Measurements from ENCODE around the gene AGMAT. TPM values are rescaled to one million over a fixed set of nuclear protein-coding genes. Genes with fewer than 3 reads are reported as not detected.

The AGMAT gene
- total and polyA plus RNA-seq, 9 of the 15 experiments (the other 6 are each of a cell fraction or from before 2014, with no cell fraction given): not detected

DNA sequence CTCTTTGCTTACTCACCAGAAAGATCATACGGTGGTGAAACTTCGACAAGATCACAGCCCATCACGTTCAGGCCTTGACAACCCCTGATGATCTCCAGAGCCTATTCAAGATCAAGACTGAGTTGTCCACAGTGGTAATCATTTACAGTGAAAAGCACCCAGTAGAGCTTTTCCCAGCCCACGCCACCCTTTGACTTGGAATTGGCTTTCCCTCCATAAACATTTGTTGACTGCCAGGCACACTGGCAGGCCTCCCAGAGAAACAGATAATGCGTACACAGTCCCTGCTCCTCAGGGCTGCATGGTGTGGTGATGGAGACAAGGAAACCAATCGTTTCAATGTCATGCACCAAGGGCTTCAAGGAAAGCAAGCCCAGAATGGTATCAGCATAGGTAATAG, 10.1 kb downstream of the AGMAT start (continued):
- TF ChIP-seq, protein P1, sequence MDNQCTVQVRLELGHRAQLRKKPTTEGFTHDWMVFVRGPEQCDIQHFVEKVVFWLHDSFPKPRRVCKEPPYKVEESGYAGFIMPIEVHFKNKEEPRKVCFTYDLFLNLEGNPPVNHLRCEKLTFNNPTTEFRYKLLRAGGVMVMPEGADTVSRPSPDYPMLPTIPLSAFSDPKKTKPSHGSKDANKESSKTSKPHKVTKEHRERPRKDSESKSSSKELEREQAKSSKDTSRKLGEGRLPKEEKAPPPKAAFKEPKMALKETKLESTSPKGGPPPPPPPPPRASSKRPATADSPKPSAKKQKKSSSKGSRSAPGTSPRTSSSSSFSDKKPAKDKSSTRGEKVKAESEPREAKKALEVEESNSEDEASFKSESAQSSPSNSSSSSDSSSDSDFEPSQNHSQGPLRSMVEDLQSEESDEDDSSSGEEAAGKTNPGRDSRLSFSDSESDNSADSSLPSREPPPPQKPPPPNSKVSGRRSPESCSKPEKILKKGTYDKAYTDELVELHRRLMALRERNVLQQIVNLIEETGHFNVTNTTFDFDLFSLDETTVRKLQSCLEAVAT (IDR thresholded peaks at IDR 0.05): no peak
- TF ChIP-seq MCM3 (IDR thresholded peaks at IDR 0.05): no peak
- TF ChIP-seq, protein P2, sequence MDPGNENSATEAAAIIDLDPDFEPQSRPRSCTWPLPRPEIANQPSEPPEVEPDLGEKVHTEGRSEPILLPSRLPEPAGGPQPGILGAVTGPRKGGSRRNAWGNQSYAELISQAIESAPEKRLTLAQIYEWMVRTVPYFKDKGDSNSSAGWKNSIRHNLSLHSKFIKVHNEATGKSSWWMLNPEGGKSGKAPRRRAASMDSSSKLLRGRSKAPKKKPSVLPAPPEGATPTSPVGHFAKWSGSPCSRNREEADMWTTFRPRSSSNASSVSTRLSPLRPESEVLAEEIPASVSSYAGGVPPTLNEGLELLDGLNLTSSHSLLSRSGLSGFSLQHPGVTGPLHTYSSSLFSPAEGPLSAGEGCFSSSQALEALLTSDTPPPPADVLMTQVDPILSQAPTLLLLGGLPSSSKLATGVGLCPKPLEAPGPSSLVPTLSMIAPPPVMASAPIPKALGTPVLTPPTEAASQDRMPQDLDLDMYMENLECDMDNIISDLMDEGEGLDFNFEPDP (CRISPR knock-in tag; IDR thresholded peaks at IDR 0.05): no peak
- TF ChIP-seq RBM25 (IDR thresholded peaks at IDR 0.05; ENCODE audit: low read depth, low read length, severe bottlenecking): no peak
- TF ChIP-seq DIDO1 (tag; IDR thresholded peaks at IDR 0.05; ENCODE audit: low read depth): no peak
- no peak for TF ChIP-seq SAFB (IDR thresholded peaks at IDR 0.05; ENCODE audit: borderline replicate concordance, low read depth, low read length)
- TF ChIP-seq, protein P3, sequence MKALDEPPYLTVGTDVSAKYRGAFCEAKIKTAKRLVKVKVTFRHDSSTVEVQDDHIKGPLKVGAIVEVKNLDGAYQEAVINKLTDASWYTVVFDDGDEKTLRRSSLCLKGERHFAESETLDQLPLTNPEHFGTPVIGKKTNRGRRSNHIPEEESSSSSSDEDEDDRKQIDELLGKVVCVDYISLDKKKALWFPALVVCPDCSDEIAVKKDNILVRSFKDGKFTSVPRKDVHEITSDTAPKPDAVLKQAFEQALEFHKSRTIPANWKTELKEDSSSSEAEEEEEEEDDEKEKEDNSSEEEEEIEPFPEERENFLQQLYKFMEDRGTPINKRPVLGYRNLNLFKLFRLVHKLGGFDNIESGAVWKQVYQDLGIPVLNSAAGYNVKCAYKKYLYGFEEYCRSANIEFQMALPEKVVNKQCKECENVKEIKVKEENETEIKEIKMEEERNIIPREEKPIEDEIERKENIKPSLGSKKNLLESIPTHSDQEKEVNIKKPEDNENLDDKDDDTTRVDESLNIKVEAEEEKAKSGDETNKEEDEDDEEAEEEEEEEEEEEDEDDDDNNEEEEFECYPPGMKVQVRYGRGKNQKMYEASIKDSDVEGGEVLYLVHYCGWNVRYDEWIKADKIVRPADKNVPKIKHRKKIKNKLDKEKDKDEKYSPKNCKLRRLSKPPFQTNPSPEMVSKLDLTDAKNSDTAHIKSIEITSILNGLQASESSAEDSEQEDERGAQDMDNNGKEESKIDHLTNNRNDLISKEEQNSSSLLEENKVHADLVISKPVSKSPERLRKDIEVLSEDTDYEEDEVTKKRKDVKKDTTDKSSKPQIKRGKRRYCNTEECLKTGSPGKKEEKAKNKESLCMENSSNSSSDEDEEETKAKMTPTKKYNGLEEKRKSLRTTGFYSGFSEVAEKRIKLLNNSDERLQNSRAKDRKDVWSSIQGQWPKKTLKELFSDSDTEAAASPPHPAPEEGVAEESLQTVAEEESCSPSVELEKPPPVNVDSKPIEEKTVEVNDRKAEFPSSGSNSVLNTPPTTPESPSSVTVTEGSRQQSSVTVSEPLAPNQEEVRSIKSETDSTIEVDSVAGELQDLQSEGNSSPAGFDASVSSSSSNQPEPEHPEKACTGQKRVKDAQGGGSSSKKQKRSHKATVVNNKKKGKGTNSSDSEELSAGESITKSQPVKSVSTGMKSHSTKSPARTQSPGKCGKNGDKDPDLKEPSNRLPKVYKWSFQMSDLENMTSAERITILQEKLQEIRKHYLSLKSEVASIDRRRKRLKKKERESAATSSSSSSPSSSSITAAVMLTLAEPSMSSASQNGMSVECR (CRISPR knock-in tag; IDR thresholded peaks at IDR 0.05): no peak
- no peak for TF ChIP-seq ZNF780A (CRISPR knock-in tag; IDR thresholded peaks at IDR 0.05)

All from K562 (cell line).